ENCODE results near the gene TNFRSF8. TPM values are rescaled to one million over a fixed set of nuclear protein-coding genes. Genes with fewer than 3 reads are reported as not detected.

Gene TNFRSF8
- 0.04 TPM in 1 of 2 replicates, not detected in the other for total RNA-seq

DNA sequence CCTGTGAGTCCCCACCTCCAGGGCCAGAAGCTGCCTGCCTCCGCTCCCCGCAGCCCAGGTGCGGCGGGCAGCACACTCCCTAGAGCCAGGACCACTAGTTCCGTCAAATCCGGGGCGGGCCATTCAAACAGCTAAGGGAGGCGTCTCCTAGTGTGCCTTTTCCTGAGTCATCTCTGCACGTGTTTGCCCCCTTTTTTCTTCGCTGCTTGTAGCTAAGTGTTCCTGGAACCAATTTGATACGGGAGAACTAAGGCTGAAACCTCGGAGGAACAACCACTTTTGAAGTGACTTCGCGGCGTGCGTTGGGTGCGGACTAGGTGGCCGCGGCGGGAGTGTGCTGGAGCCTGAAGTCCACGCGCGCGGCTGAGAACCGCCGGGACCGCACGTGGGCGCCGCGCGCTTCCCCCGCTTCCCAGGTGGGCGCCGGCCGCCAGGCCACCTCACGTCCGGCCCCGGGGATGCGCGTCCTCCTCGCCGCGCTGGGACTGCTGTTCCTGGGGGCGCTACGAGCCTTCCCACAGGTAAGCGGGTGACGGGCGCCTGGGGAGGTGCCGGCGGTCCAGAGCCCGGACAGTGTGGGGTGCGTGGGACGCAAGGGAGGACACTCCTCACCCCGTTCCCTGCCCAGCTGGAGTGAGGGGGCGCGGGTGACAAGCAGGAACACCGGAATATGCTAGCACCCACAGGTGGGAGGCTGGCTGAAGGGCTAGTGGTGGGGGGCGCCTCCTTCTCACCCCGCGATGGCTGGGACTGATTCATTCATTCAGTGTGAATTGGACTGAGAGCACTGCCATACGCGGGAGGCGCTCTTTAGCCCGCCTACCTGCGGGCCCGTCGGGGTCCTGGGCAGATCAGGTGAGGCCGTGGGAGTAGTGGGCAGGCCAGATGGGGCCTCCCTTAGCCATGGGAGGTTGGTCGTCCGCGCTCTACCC lies at the start of gene TNFRSF8:
Gene TNFRSF8, plus strand, starts transcription at position 163 of the 932 bp plus-strand sequence. Its CDS starts 296 bp downstream, at position 459.

DNA sequence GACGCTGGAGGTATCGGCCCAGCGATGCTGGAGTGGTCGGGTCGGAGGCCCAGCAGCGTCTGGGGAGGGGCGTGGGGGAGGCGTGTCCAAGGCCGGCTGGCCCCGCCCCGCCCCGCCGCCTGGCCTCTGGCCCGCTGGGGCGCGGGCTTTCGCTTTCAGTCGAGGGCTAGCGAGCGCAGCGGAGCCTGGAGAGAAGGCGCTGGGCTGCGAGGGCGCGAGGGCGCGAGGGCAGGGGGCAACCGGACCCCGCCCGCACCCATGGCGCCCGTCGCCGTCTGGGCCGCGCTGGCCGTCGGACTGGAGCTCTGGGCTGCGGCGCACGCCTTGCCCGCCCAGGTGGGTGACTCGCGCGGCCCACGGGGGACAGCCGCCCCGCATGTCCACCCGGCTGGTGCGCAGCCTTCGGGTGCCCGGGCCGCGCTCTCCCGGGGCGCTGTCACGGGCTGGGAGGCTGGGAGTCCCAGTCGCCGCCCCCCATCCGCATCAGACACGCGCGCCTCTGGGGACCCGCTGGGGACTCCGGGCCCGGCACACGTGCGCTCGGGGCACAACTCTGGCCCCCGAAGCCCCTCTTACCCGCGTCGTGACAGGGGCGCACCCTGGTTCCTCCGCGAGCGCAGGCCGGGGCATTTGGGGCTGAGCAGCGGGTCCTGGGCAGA lies 103.9 kb downstream of the TNFRSF8 start, which contains the start of gene TNFRSF1B:
Gene TNFRSF1B, plus strand, starts transcription at position 158 of the 659 bp plus-strand sequence. Its CDS starts 101 bp downstream, at position 259.

Other genes with a start within 250 kb of the TNFRSF8 start
- gene NPPA, start 215.5 kb upstream of the TNFRSF8 start, total RNA-seq = not detected in 2 replicates
- gene NPPB, start 204.4 kb upstream of the TNFRSF8 start, total RNA-seq = not detected in 2 replicates
- gene KIAA2013, start 136.9 kb upstream of the TNFRSF8 start, total RNA-seq = 68.7 and 71.7 TPM in 2 replicates
- gene PLOD1, start 128.6 kb upstream of the TNFRSF8 start, total RNA-seq = 114 and 117 TPM in 2 replicates
- gene MFN2, start 82.9 kb upstream of the TNFRSF8 start, total RNA-seq = 92.5 and 120 TPM in 2 replicates
- gene MIIP, start 43.8 kb upstream of the TNFRSF8 start, total RNA-seq = 40.2 and 41.5 TPM in 2 replicates
- 1.3 TPM in 1 of 2 replicates, not detected in the other for gene TNFRSF1B, start 103.7 kb downstream of the TNFRSF8 start, total RNA-seq
- 19.7 and 38.4 TPM in 2 replicates for gene VPS13D, start 166.7 kb downstream of the TNFRSF8 start, total RNA-seq

All from hair follicular keratinocyte (primary cell).